ENCODE results near the gene ANKRD13B.
A peak's percentile ranks its signal among the peaks of the same experiment; 100 is the strongest.

ANKRD13B gene

GRCh38 chr17:29618272-29619065 is 25.5 kb downstream of the ANKRD13B start:
- DNase-seq = no peak

- no peak for DNase-seq
Observed at GRCh38 chr17:29619251-29619650, 26.3 kb downstream of the ANKRD13B start.

DNA sequence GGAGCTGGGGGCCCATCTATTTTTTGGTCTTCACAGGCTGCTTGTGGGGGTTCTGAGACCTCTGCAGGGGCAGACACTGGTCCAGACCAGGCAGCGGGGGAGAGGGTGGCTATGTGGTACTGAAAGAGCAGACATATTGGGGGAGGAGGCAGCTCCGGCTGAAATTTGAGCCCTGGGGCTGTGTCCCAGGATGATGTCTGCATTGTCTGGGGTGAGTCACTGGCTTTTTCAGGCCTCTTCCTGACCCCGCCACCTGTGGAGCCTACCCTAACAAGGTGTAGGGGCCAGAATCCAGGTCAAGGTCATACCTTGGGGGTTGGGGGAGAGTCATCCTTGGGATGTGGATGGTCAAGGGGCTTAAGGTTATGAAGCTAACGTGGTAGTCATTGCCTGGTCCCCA is 27.3 kb downstream of the ANKRD13B start:
- DNase-seq = no peak

GRCh38 chr17:29620779-29621500 is 28.0 kb downstream of the ANKRD13B start:
- DNase-seq = no peak

DNA sequence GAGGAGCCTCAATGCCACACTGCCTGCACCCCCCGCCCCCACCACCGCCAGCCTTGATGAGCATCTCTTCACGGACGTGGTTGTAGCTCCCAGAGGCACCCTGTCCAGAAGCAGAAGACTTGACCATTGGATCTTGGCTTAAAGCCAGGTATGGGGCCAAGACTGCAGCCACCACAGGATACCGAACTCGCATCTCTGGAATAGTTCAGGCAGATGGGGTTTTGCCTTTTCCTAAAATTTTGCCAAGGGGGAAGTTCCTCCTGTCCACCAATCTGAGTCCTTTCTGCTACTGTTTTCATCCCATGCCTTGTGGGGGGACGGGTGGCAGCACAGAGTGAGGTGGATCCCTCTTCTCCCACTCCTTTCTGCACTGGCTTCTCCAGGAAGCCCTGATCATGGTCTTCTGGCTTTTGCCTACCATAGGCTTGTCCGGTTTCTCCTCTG is 28.8 kb downstream of the ANKRD13B start:
- no peak for DNase-seq

DNA sequence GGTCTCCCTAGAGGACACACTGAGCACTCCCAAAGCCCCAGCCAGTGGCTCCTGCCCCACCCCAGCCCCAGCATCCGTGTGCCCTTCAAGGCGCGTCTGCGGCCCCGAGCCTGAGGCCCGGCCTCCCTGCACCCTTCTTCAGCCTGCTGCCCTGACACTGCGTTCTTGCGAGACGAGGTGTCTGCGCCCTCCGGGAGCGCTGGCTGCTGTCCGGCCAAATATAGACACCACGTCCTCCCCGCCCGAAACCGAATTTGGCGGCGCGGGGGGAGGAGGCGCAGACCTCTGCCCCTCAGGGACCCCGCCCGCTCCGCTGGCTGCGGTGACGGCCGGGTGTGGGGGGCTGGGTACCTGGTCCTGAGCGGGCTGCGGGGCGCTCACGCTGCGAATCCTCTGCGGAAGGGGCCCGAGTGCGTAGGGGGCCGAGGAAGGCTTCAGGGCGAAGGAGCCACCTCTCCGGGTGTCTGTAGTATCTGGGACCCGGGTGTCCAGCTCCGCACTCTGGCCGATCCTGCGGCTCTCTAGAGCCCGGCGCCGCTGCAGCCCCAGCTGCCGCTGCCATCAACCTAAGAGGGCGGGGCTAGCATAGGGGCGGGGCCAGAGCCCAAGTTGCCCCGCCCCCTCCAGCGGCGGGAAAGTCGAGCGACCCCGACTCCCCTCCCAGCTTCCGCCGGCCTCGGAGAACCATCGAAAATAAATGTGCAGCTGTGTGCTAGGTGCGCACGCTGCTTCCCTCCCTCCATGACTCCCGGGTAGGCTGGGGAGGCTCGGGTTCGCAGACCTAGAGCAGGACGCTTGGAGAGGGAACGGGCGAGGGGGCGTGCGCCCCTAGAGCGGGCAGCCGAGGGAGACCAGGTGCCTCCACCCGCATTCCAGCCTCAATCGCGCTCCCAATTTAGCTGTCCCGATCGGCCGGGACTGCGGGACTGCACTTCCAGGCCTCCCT is 29.7 kb downstream of the ANKRD13B start, which contains the start of gene CORO6:
TSS of gene CORO6 (minus strand) at position 576 of the 946 bp plus-strand sequence. CDS start 1,491 bp downstream, outside the sequence.
- DNase-seq = peak; percentile 89

DNA sequence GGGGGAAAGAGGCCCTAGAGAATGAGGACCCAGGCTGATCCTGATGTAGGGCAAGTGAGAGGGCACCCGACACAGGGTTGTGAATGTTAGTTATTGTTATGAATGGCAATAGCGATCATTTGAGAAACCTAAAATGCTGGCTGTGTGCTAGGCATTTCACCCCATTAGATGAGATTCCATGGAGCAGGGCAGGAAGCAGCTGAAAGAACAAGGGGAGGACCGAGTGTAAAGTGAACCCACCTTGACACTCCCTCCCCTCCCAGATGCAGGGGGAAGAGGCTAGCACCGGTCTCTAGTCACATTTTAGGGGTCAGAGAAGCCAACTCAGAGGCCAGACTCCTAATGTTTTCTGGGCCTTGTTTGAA is 30.3 kb downstream of the ANKRD13B start:
- DNase-seq = no peak

- DNase-seq = no peak
Observed at GRCh38 chr17:29624586-29624985, 31.7 kb downstream of the ANKRD13B start.

GRCh38 chr17:29625037-29625750 is 32.3 kb downstream of the ANKRD13B start:
- no peak for DNase-seq

DNA sequence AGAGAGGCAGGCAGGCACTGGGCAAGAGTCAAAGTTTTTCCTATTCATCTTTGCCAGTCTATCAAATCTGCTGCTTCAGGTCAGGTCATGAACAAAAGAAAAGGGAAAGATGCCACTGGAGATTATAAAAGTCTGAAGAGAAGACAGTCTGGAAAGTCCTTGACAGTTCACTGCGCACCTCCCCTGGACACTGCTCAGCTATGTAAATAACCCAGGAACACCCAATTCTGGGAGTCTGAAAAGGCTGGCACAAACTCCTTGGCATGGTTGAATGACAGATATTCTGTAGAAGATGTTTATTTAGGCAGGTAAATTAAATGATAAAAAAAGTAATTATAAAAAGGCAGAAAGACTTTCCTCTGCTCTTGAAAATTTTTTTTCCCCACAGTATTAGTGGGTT is 35.0 kb downstream of the ANKRD13B start:
- DNase-seq = no peak

DNA sequence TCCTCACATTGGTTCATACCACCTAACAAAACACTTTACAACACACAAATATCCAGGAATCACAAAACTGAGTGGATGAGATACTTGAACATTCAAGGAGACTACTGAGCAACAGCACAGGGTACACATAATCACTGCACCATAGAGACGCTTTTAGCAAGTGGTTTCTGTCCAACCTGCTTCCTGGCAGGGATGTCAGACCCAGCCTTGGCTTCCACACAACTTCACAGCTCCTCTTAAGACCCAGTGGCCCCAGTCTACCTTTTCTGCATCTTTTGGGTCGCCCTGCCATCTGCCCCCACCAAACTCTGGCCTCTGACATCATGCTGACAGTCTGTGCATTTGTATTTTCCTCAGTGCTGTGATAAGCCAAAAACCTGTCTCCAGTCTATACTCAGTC is 35.7 kb downstream of the ANKRD13B start:
- DNase-seq = no peak

DNA sequence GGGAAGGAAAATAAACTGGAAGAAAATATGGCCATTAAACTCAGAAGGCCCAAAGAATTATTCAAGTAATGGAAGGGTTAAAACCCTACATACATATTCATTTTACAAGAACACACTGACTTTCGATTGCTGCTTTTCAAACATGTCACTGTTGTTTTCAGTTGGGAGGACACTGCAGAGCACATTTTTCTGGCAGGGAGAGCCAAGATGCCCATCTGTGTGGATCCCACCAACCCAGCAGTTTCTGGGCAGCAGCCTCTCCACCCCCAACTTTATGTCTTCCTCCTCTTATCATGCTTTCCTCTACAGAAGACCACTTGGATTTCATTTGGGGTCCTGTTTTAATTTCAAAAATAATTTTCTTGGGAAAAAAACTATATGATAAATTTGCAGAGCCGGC is 36.9 kb downstream of the ANKRD13B start:
- no peak for DNase-seq

DNA sequence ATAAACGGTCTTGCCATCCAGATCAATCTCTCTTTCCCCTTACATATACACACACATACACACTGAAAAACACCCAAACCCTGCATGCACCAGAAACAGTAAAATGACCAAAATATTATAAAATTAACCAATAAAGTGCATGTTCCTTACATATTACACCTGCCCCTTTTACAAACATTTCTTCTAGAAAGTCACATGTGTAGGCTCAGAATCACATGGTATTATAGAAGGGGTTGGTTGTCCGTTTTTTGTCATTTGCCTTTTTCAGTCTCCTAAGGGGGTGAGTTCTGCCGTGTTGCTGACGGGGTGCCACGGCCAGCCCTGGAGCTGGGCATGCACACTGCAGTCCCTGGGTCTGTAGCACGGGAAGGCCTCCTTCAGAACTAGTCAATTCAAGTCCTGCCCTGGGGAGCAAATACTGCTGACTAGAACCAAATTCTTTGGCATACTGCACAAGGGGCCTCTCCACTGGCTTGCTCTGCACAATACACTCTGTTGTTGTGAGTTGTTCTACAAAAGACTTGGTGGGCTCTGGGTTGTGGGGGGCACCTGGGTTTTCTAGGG is 37.8 kb downstream of the ANKRD13B start:
- no peak for DNase-seq

DNA sequence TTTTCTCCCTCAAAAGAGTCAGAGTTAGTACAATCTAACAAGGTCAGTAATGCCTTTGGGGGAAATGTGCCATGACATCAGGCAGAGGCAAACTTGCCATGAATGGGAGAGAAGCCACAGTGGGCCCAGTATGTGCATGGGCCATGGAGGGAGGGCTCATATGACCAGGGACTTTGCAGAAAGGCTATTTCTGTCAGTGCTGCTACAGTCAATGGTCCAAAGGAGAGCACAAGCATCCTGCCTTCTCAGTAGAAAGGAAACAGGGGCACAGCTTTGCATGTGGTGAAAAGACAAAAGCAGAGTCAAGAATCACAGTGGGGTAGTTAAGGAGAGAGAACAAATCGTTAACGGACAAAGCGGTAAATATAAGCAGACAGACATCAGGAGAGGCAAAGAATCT is 41.0 kb downstream of the ANKRD13B start:
- DNase-seq = no peak

GRCh38 chr17:29640413-29640812 is 47.5 kb downstream of the ANKRD13B start:
- no peak for DNase-seq

DNA sequence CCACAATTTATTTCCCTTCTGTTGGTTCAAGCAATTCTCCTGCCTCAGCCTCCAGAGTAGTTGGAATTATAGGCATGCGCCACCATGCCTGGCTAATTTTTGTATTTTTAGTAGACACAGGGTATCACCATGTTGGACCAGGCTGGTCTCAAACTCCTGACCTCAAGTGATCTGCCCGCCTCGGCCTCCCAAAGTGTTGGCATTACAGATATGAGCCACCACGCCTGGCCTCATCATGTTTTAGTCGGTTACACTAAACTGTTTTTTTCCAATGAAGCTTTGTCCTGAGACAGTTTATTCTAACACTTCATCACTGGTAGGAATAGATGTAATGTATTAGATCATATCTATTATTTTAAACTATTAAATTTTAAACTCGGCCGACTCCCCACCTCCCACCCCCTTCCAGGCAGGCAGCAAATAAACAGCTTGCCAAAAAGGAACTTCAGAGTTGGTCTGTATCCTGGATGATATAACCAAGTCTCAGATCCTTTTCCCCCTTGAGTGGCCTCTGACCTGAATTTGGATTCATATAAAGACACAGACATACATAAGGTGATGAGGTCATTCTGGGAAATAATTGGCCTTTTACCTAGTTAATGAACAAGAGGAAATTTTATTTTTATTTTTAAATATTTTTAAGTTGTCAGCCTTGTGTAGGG is 48.2 kb downstream of the ANKRD13B start:
- peak; percentile 40 for DNase-seq

- DNase-seq = no peak
Observed at GRCh38 chr17:29642171-29642611, 49.3 kb downstream of the ANKRD13B start.

DNA sequence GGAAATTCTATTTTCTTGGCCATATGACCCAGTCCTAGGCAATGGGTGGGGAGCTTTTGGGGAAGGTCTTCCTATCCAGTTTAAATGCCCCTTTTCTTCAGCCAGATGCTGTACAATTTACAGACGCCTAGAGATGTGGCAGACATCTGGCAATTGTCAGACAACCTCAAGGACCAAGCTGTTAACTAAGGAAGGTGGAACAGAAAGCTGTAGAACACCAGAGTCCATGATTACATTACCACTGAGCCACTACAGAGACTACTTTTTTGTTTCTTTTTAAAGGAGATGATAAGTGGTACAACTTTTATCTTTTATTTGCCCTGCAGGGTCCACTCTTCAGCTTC is 50.9 kb downstream of the ANKRD13B start:
- no peak for DNase-seq

DNA sequence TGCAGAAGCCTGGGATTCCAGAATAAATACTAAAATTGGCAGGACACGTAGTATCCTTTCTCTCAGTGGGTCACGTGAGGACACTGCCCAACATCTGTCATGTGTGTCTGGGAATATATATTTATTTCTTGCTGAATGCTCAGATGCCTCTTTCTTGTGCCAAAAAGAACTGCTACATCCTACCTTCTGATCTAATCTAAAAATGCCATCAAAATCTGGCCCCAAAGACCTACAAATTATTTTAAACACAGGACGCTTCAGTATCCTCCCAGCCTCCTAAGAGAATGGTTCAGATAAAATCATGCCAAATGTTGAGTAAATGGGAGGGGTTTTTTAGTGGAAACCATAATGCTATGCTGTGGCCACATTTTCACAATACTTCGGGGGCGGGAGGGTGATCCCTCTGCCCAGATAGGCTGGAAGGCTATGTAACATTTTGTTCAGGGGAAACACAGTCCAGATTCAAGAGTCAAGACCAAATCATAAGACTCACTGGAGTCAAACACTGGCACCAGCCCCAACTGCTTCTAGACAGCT is 52.7 kb downstream of the ANKRD13B start:
- no peak for DNase-seq

DNA sequence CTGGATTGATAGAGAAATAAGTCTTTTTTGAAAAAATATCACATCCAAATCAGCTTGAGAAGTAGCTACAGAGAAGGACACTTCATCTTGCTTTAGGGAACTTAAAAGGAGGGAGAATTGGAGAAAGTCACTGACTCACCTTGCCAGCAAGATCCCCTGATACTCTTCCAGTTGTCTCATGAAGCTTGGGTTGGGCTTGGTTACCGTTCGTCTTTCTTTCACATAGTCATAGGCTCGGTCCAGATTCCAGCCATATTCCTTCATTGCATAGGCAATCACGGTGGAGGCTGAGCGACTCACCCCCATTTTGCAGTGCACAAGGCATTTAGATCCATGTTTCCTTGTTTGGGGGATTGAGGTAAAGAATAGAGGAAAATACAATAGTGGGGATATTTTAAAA is 55.1 kb downstream of the ANKRD13B start:
- no peak for DNase-seq

DNA sequence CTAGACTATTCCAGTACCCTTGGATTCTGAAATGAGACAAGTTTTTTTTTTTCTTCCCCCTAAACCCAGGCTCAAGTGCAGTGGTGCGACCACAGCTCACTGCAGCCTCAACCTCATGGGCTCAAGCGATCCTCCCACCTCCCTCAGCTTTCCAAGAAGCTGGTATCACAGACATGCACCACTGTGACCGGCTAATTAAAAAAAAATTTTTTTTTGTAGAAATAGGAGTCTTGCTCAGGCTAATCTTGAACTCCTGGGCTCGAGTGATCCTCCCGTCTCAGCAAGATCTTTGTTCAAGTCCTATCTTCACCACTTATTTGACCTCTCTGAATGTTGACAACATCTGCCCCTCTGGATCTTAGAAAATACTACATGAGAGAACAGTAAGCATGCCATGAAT is 56.4 kb downstream of the ANKRD13B start:
- DNase-seq = no peak

All from eye (tissue), 1 donor.